ENCODE data around the gene GDPD2.

GDPD2 gene

GRCh38 chrX:70432936-70433847, 10.1 kb downstream of the GDPD2 start:
- Histone ChIP-seq H3K27ac (ENCODE audit: low read length) (no peak overlapping the region), H3K4me2 (ENCODE audit: insufficient read depth, low read length) (0 out of 2 replicates have a peak overlapping the region, but pooled peaks have one; percentile 56), H3K4me3 (ENCODE audit: low read depth in 1 of 2, low read length in 2 of 2) (no peak overlapping the region), H3K36me3 (ENCODE audit: insufficient read depth, low read length) (no peaks in the 10 kb centered on the region), H4K20me1 (ENCODE audit: insufficient read depth, low read length) (no peaks in the 10 kb centered on the region), H3K27me3 (ENCODE audit: insufficient read depth, low read length, poor library complexity) (peaks cover 7% of the 10 kb centered on the region), H3K9ac (ENCODE audit: low read depth, low read length) (no peak overlapping the region), H3K9me3 (ENCODE audit: insufficient read depth, low read length, severe bottlenecking) (no peaks in the 10 kb centered on the region), H3K79me2 (ENCODE audit: insufficient read depth, low read length) (no peaks in the 10 kb centered on the region), H3K4me1 (ENCODE audit: insufficient read depth, low read length) (peaks cover 5% of the 10 kb centered on the region; the same call in 1 of the 2 replicates), H2AFZ (ENCODE audit: low read depth, low read length) (no peak overlapping the region)
- no peak for TF ChIP-seq CTCF (IDR thresholded peaks at IDR 0.05; ENCODE audit: borderline replicate concordance, extremely low read depth, low read length, poor library complexity, severe bottlenecking)
- no peak for TF ChIP-seq EZH2 (IDR thresholded peaks at IDR 0.05; ENCODE audit: borderline replicate concordance, low read depth, low read length, severe bottlenecking)
- DNase-seq (no peak), ATAC-seq (ENCODE audit: insufficient read depth, low read depth) (no peak)

- TF ChIP-seq EZH2 (IDR thresholded peaks at IDR 0.05; ENCODE audit: borderline replicate concordance, low read depth, low read length, severe bottlenecking) = no peak
- TF ChIP-seq CTCF (IDR thresholded peaks at IDR 0.05; ENCODE audit: borderline replicate concordance, extremely low read depth, low read length, poor library complexity, severe bottlenecking) = peak; percentile 65
- Histone ChIP-seq H3K36me3 (ENCODE audit: insufficient read depth, low read length) (no peaks in the 10 kb centered on the region), H2AFZ (ENCODE audit: low read depth, low read length) (peak overlapping the region; percentile 52; the same call in 1 of the 2 replicates), H3K9ac (ENCODE audit: low read depth, low read length) (no peak overlapping the region), H3K9me3 (ENCODE audit: insufficient read depth, low read length, severe bottlenecking) (no peaks in the 10 kb centered on the region), H3K4me2 (ENCODE audit: insufficient read depth, low read length) (peak overlapping the region; percentile 56), H3K27ac (ENCODE audit: low read length) (no peak overlapping the region), H3K27me3 (ENCODE audit: insufficient read depth, low read length, poor library complexity) (peaks cover 7% of the 10 kb centered on the region), H3K4me1 (ENCODE audit: insufficient read depth, low read length) (peaks cover 5% of the 10 kb centered on the region; the same call in 1 of the 2 replicates), H3K79me2 (ENCODE audit: insufficient read depth, low read length) (no peaks in the 10 kb centered on the region), H4K20me1 (ENCODE audit: insufficient read depth, low read length) (no peaks in the 10 kb centered on the region), H3K4me3 (ENCODE audit: low read depth in 1 of 2, low read length in 2 of 2) (peak overlapping the region in 1 of 2 experiments; percentile 42; a peak in 2 of 4 replicates)
- peak; percentile 42 for DNase-seq
- peak; percentile 75 for ATAC-seq (ENCODE audit: insufficient read depth, low read depth)
These were observed 10.8 kb downstream of the GDPD2 start for GRCh38 chrX:70433848-70434351.

GRCh38 chrX:70434352-70434866, 11.3 kb downstream of the GDPD2 start:
- ATAC-seq (ENCODE audit: insufficient read depth, low read depth) = peak; percentile 60
- no peak for TF ChIP-seq EZH2 (IDR thresholded peaks at IDR 0.05; ENCODE audit: borderline replicate concordance, low read depth, low read length, severe bottlenecking)
- peak; percentile 35 for DNase-seq

More at GRCh38 chrX:70434352-70434866, 11.3 kb downstream of the GDPD2 start:
- H3K4me1 ChIP-seq (ENCODE audit: insufficient read depth, low read length) = peaks cover 5% of the 10 kb centered on the region; the same call in 1 of the 2 replicates
- H3K4me3 ChIP-seq (ENCODE audit: low read depth in 1 of 2, low read length in 2 of 2) = peak overlapping the region in 1 of 2 experiments; percentile 42; a peak in 2 of 4 replicates
- no peaks in the 10 kb centered on the region for H3K36me3 ChIP-seq (ENCODE audit: insufficient read depth, low read length)
- H3K9me3 ChIP-seq (ENCODE audit: insufficient read depth, low read length, severe bottlenecking) = no peaks in the 10 kb centered on the region
- H3K4me2 ChIP-seq (ENCODE audit: insufficient read depth, low read length) = peak overlapping the region; percentile 56
- peaks cover 7% of the 10 kb centered on the region for H3K27me3 ChIP-seq (ENCODE audit: insufficient read depth, low read length, poor library complexity)
- peak overlapping the region; percentile 52; the same call in 1 of the 2 replicates for H2AFZ ChIP-seq (ENCODE audit: low read depth, low read length)
- no peaks in the 10 kb centered on the region for H3K79me2 ChIP-seq (ENCODE audit: insufficient read depth, low read length)
- no peak overlapping the region for H3K9ac ChIP-seq (ENCODE audit: low read depth, low read length)
- no peaks in the 10 kb centered on the region for H4K20me1 ChIP-seq (ENCODE audit: insufficient read depth, low read length)
- H3K27ac ChIP-seq (ENCODE audit: low read length) = no peak overlapping the region

Measured in DND-41 (cell line).